Amniotic epithelial cell (primary cell): ENCODE data around the gene ADAMTS17.

ENCODE experiments used
- DNase-seq: peaks from one replicate; pipeline ENCODE4 v3.0.0-alpha.2; 2010; ENCODE audit warnings: low read depth

Gene ADAMTS17

GRCh38 chr15:100309109-100310040 is 32.4 kb downstream of the ADAMTS17 start:
- no peak for DNase-seq

GRCh38 chr15:100308608-100309007 is 33.2 kb downstream of the ADAMTS17 start:
- DNase-seq = no peak

DNA sequence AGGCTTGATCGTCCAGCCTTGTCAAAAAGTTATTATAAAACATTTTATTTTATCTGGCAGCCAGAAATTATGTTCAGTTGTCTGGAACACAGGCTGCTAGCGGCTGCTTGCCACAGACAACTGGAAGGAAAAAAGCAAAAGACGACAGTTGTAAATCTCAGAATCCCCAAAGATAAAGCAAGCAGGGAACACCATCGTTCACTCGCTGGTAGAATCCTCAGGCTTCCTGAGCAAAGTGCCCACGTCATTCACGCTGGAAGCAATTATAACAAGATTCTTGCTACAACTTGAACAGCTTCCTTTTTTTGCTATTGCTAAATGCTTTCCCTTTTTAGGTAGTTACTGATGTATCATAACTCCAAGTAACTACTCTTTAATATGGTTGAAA is 33.6 kb downstream of the ADAMTS17 start:
- no peak for DNase-seq

GRCh38 chr15:100307241-100308212 is 34.2 kb downstream of the ADAMTS17 start:
- no peak for DNase-seq

GRCh38 chr15:100306098-100306497 is 35.7 kb downstream of the ADAMTS17 start:
- DNase-seq = no peak

GRCh38 chr15:100301910-100302431 is 39.8 kb downstream of the ADAMTS17 start:
- no peak for DNase-seq

DNA sequence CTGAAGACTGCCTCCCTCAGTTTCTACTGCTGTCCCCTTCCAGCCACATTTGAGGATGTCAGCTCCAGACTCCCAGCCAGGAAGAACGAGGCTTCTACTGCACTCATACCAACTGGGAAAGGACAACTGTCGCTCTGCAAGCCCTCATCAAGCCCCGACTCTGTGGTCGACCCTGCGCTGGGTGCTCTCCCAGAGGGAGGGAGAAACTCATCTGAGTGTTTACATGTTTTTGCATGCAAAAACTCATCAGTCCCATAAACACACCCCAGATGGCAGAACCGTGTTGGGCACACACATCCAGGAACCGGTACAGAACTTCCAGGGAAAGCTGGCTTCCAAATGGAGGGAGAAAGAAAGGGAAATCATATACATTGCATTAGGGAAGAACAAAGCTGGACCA is 43.5 kb downstream of the ADAMTS17 start:
- no peak for DNase-seq

DNA sequence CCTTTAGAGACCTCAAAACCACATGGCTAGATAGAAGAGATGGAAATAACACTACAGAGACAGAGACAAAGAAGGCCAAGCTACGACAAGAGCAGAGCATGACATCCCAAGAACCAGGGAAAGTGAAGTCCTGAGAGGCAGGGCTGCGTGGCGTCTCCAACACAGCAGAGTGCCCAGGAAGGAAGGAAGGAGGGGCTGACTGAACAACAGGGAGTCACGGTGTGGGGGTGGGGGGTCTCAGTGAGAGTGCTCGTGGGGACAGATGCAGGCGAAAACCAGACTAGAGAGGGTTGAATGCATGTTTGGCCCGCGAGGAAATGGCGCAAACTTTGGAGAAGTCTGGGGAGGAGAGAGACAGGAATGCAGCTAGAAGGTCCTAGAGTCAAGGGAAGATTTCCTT is 44.0 kb downstream of the ADAMTS17 start:
- DNase-seq = no peak

DNA sequence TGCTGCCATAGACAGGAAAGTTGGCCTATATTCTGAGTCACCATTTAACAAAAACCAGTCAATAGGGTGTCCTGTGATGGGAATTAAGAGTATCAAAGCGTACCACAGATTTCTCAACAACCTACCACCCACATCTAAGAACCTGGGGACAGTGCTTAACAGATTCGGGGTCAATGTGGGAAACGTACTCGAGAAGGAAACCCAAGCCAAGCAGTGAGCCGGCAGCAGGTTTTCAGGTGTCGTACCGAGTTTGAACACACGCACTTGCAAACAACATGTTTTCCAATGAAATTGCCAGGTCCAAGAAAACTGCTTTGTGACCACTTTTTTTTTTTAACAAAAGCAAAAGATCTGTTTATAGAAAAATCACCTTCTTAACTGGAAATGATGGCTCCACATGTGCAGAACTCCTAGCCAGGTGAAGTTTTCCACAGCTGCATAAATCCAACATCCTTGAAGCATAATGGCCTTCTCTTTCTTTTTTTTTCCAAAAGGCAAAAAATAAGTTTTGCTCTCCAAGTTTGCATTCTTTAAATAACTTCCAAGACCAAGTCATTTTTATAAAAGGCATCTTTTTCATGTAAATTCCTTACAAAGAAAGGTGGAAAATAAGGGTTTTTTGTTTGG is 45.7 kb downstream of the ADAMTS17 start:
- DNase-seq = no peak

- no peak for DNase-seq
Measured at GRCh38 chr15:100292010-100292409, 49.8 kb downstream of the ADAMTS17 start.

GRCh38 chr15:100291106-100291505 is 50.7 kb downstream of the ADAMTS17 start:
- peak; percentile 41 for DNase-seq

- no peak for DNase-seq
Measured at GRCh38 chr15:100285641-100286295, 56.0 kb downstream of the ADAMTS17 start.

GRCh38 chr15:100284701-100285100 is 57.1 kb downstream of the ADAMTS17 start:
- DNase-seq = no peak

DNA sequence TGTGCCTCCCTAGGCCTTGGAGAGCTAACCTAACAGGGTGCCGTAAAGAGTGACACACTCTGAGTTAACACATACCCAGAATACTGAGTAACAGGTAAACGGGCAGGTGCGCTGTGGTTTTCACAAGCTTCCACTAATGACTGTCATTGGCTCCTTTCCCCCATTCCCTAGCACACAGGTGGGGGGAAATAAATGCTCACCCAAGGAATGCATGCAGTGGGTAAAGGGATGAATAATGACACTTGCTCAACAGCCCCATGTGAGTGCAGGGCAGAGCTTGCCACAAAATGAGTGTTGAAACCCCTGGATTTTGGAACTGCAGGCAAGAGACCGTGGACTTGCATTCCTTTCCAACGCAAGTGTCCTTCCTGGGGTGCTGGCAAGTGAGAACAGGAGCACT is 57.6 kb downstream of the ADAMTS17 start:
- no peak for DNase-seq

- no peak for DNase-seq
Measured at GRCh38 chr15:100281096-100281917, 60.5 kb downstream of the ADAMTS17 start.

DNA sequence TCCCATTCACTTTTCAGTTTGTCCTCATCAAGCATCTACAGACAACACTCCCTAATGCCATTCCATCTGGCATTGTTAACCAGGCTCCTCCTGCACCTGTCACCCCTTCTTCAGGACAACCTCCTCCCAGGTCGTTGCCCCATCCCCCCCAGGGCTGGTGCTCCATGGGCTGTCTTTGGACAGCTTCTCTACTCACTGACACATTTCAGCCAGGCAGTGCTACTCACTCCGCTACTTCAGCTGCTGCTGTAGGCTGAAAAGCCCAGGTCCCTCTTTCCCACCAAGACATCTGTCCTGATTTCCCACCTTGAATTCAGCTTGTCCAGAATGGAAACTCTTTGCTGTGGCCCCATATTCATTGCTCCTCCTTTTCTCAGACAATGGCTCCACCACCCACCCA is 61.9 kb downstream of the ADAMTS17 start:
- DNase-seq = no peak

- no peak for DNase-seq
Measured at GRCh38 chr15:100279446-100279845, 62.3 kb downstream of the ADAMTS17 start.

GRCh38 chr15:100278596-100279380 is 63.0 kb downstream of the ADAMTS17 start:
- DNase-seq = no peak

- no peak for DNase-seq
Measured at GRCh38 chr15:100277087-100277855, 64.5 kb downstream of the ADAMTS17 start.
